Measurements from ENCODE around the gene RALGAPA2.
A peak's percentile ranks its signal among the peaks of the same experiment; 100 is the strongest.

Gene RALGAPA2

GRCh38 chr20:20732641-20733040 lies 20.2 kb upstream of the RALGAPA2 start:
- H3K9ac ChIP-seq (ENCODE audit: low read length), result no peak overlapping the region
- TF ChIP-seq CTCF (IDR thresholded peaks at IDR 0.05; ENCODE audit: low read depth, low read length), result no peak
- no peak for TF ChIP-seq EZH2phosphoT487 (IDR thresholded peaks at IDR 0.05; ENCODE audit: low read depth)
- no peaks in the 10 kb centered on the region for H3K27me3 ChIP-seq (ENCODE audit: low read depth, low read length)
- 0 out of 2 replicates have a peak overlapping the region, but pooled peaks have one; percentile 35 for H2AFZ ChIP-seq (ENCODE audit: low read depth, low read length)
- no peaks in the 10 kb centered on the region for H3K36me3 ChIP-seq (replicated peaks; ENCODE audit: low read depth, low read length)
- no peaks in the 10 kb centered on the region for H3K79me2 ChIP-seq (ENCODE audit: low read length)
- H3K27ac ChIP-seq (ENCODE audit: low read length), result peak overlapping the region; percentile 40; the same call in 1 of the 2 replicates
- peaks cover 35% of the 10 kb centered on the region for H3K4me1 ChIP-seq (ENCODE audit: low read length)
- peak overlapping the region; percentile 64 for H3K4me2 ChIP-seq (ENCODE audit: low read length)
- H4K20me1 ChIP-seq (ENCODE audit: insufficient read depth, low read length), result no peaks in the 10 kb centered on the region
- H3K9me3 ChIP-seq (ENCODE audit: insufficient read depth, low read length), result no peaks in the 10 kb centered on the region
- H3K4me3 ChIP-seq (ENCODE audit: low read length), result peak overlapping the region; percentile 24

GRCh38 chr20:20731945-20732296 lies 19.5 kb upstream of the RALGAPA2 start:
- Histone ChIP-seq H3K4me1 (ENCODE audit: low read length) (peaks cover 35% of the 10 kb centered on the region), H3K27ac (ENCODE audit: low read length) (peak overlapping the region; percentile 40; the same call in 1 of the 2 replicates), H3K27me3 (ENCODE audit: low read depth, low read length) (no peaks in the 10 kb centered on the region), H4K20me1 (ENCODE audit: insufficient read depth, low read length) (no peaks in the 10 kb centered on the region), H3K9ac (ENCODE audit: low read length) (peak overlapping the region; percentile 0; the same call in 1 of the 2 replicates), H3K79me2 (ENCODE audit: low read length) (no peaks in the 10 kb centered on the region), H2AFZ (ENCODE audit: low read depth, low read length) (no peak overlapping the region), H3K4me2 (ENCODE audit: low read length) (peak overlapping the region; percentile 64), H3K36me3 (replicated peaks; ENCODE audit: low read depth, low read length) (no peaks in the 10 kb centered on the region), H3K4me3 (ENCODE audit: low read length) (no peak overlapping the region), H3K9me3 (ENCODE audit: insufficient read depth, low read length) (no peaks in the 10 kb centered on the region)
- no peak for TF ChIP-seq CTCF (IDR thresholded peaks at IDR 0.05; ENCODE audit: low read depth, low read length)
- no peak for TF ChIP-seq EZH2phosphoT487 (IDR thresholded peaks at IDR 0.05; ENCODE audit: low read depth)

DNA sequence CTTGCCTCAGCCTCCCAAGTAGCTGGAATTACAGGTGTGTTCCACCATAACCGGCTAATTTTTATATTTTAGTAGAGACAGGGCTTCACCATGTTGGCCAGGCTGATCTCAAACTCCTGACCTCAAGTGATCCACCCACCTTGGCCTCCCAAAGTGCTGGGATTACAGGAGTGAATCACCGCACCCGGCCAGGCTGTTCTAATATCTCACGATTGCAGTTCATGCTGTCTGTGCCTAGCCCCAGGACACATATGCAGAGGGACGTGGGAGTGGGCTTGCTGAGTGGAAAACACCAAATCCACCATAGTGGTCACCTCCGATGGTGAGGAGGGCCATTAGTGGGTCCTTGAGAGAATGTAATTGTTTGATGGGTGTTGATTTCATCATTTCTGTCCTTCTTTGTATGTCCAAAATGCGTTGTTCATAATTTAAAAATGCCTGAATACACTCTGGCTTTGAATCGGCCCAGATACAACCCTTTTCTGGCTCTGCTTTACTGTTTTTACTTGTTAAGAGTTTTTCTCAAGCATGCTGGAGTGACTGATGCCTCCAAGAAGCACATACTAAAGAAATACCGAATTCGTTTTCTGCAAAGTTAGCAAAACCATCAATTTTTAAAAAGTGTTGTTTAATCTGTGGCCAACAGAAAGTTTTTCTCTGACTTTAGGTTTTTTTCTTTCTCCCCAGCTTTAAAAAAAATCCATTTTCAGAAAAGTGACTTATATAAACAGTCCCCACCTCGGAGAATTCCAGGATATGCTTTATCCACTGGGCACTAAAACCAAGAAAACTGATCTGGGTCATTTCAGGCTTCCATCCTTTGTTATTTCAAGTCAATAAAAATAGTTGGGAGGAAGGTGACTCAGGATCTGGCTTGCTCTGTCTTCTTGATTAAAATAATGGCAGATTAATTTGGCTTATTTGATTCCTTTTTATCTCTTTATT lies 18.8 kb upstream of the RALGAPA2 start:
- Histone ChIP-seq H3K79me2 (ENCODE audit: low read length) (no peaks in the 10 kb centered on the region), H3K4me3 (ENCODE audit: low read length) (no peak overlapping the region), H3K9me3 (ENCODE audit: insufficient read depth, low read length) (no peaks in the 10 kb centered on the region), H4K20me1 (ENCODE audit: insufficient read depth, low read length) (no peaks in the 10 kb centered on the region), H3K36me3 (replicated peaks; ENCODE audit: low read depth, low read length) (no peaks in the 10 kb centered on the region), H3K27ac (ENCODE audit: low read length) (no peak overlapping the region), H2AFZ (ENCODE audit: low read depth, low read length) (no peak overlapping the region), H3K4me1 (ENCODE audit: low read length) (peaks cover 35% of the 10 kb centered on the region), H3K4me2 (ENCODE audit: low read length) (peak overlapping the region; percentile 64; the same call in 1 of the 2 replicates), H3K27me3 (ENCODE audit: low read depth, low read length) (no peaks in the 10 kb centered on the region), H3K9ac (ENCODE audit: low read length) (no peak overlapping the region)
- TF ChIP-seq CTCF (IDR thresholded peaks at IDR 0.05; ENCODE audit: low read depth, low read length) (no peak), EZH2phosphoT487 (IDR thresholded peaks at IDR 0.05; ENCODE audit: low read depth) (no peak)

- H4K20me1 ChIP-seq (ENCODE audit: insufficient read depth, low read length), result no peaks in the 10 kb centered on the region
- TF ChIP-seq EZH2phosphoT487 (IDR thresholded peaks at IDR 0.05; ENCODE audit: low read depth) (no peak), CTCF (IDR thresholded peaks at IDR 0.05; ENCODE audit: low read depth, low read length) (no peak)
- H3K4me2 ChIP-seq (ENCODE audit: low read length), result no peak overlapping the region
- H3K9ac ChIP-seq (ENCODE audit: low read length), result no peak overlapping the region
- H3K27ac ChIP-seq (ENCODE audit: low read length), result no peak overlapping the region
- no peaks in the 10 kb centered on the region for H3K27me3 ChIP-seq (ENCODE audit: low read depth, low read length)
- H3K4me3 ChIP-seq (ENCODE audit: low read length), result no peak overlapping the region
- peaks cover 30% of the 10 kb centered on the region for H3K4me1 ChIP-seq (ENCODE audit: low read length)
- no peak overlapping the region for H2AFZ ChIP-seq (ENCODE audit: low read depth, low read length)
- H3K9me3 ChIP-seq (ENCODE audit: insufficient read depth, low read length), result no peaks in the 10 kb centered on the region
- H3K36me3 ChIP-seq (replicated peaks; ENCODE audit: low read depth, low read length), result no peaks in the 10 kb centered on the region
- no peaks in the 10 kb centered on the region for H3K79me2 ChIP-seq (ENCODE audit: low read length)
Observed at GRCh38 chr20:20729563-20729962, 17.1 kb upstream of the RALGAPA2 start.

All from OCI-LY3 (cell line).